GM23338 (cell line): Measurements from ENCODE around the gene RAB5IF. TPM values are rescaled to one million over a fixed set of nuclear protein-coding genes. Genes with fewer than 3 reads are reported as not detected.
"Not testable (repeated sequence)": the region's sequence is repeated elsewhere in the genome, so short reads cannot be mapped to it uniquely, and the experiment has no call there.

ENCODE experiments used
- ATAC-seq: fragments of 200-7000 bp; cut with Tn5 transposase; 3 replicates; pipeline ENCODE4 v1.9.1; 2020
- DNase-seq: peaks from one replicate; pipeline ENCODE4 v3.0.0-alpha.2; 2015; ENCODE audit warnings: low spot score
- H2AFZ ChIP-seq: fragments of 200-600 bp; sonication (generic); 2 replicates; pipeline ENCODE4 v1.8.0; 2016; ENCODE audit warnings: antibody characterized with exemption, mild to moderate bottlenecking, moderate library complexity
- H3F3A ChIP-seq: fragments of 200-600 bp; sonication (generic); replicated peaks from 2 replicates; pipeline ENCODE4 v1.8.0; 2017; ENCODE audit warnings: antibody characterized with exemption, mixed run types, low read depth
- H3K27ac ChIP-seq: fragments of 200-600 bp; sonication (generic); 2 replicates; pipeline ENCODE4 v1.6.1; 2016; ENCODE audit warnings: low read depth
- H3K27me3 ChIP-seq: fragments of 200-600 bp; sonication (generic); 2 replicates; pipeline ENCODE4 v1.8.0; 2016; ENCODE audit warnings: mild to moderate bottlenecking, mixed run types, moderate library complexity; ENCODE audit not compliant: insufficient read depth
- H3K36me3 ChIP-seq: fragments of 200-600 bp; sonication (generic); 2 replicates; pipeline ENCODE4 v1.8.0; 2016; ENCODE audit warnings: mild to moderate bottlenecking; ENCODE audit not compliant: insufficient read depth
- H3K4me1 ChIP-seq: fragments of 200-600 bp; sonication (generic); 2 replicates; pipeline ENCODE4 v1.8.0; 2016; ENCODE audit warnings: mild to moderate bottlenecking, moderate library complexity; ENCODE audit not compliant: insufficient read depth
- H3K4me2 ChIP-seq: fragments of 200-600 bp; sonication (generic); 2 replicates; pipeline ENCODE4 v1.7.1; 2017; ENCODE audit warnings: mixed run types
- H3K4me3 ChIP-seq: fragments of 200-600 bp; sonication (generic); 2 replicates; pipeline ENCODE4 v1.6.1; 2016; ENCODE audit warnings: mixed run types
- H3K79me2 ChIP-seq: fragments of 200-600 bp; sonication (generic); replicated peaks from 2 replicates; pipeline ENCODE4 v1.8.0; 2017; ENCODE audit warnings: mild to moderate bottlenecking; ENCODE audit not compliant: insufficient read depth
- H3K9me2 ChIP-seq: fragments of 200-600 bp; sonication (generic); 2 replicates; pipeline ENCODE4 v1.8.0; 2017; ENCODE audit not compliant: insufficient read depth
- H4K20me1 ChIP-seq: fragments of 200-600 bp; sonication (generic); replicated peaks from 2 replicates; pipeline ENCODE4 v1.8.0; 2017; ENCODE audit warnings: mild to moderate bottlenecking; ENCODE audit not compliant: insufficient read depth
- H3K27ac Mint-ChIP-seq: 2 replicates; pipeline ENCODE4 v1.8.0; 2020; ENCODE audit warnings: inconsistent platforms, mild to moderate bottlenecking, moderate library complexity, mixed read lengths
- H3K27me3 Mint-ChIP-seq: 3 replicates; pipeline ENCODE4 v1.8.0; 2022; ENCODE audit warnings: low read depth, mild to moderate bottlenecking, moderate library complexity, mixed read lengths, inconsistent platforms; ENCODE audit not compliant: insufficient read depth, poor library complexity
- H3K36me3 Mint-ChIP-seq: 3 replicates; pipeline ENCODE4 v1.8.0; 2021; ENCODE audit warnings: low read depth, mild to moderate bottlenecking, inconsistent platforms, moderate library complexity, mixed read lengths
- H3K4me1 Mint-ChIP-seq: 3 replicates; pipeline ENCODE4 v1.8.0; 2020; ENCODE audit warnings: mild to moderate bottlenecking, inconsistent platforms, mixed read lengths
- H3K4me3 Mint-ChIP-seq: 3 replicates; pipeline ENCODE4 v1.8.0; 2021; ENCODE audit warnings: moderate library complexity, mild to moderate bottlenecking, inconsistent platforms, mixed read lengths
- H3K9me3 Mint-ChIP-seq: 3 replicates; pipeline ENCODE4 v1.8.0; 2020; ENCODE audit warnings: moderate library complexity, mild to moderate bottlenecking, inconsistent platforms, mixed read lengths
- EZH2phosphoT487 ChIP-seq: fragments of 200-600 bp; sonication (generic); IDR thresholded peaks from one replicate; pipeline ENCODE4 v1.8.1; 2018; ENCODE audit warnings: antibody characterized with exemption; ENCODE audit not compliant: unreplicated experiment
- STAT1 ChIP-seq: IDR thresholded peaks from one replicate; pipeline ENCODE4 v1.6.1; 2016; ENCODE audit warnings: antibody characterized with exemption; ENCODE audit not compliant: unreplicated experiment
- ZNF114 ChIP-seq: fragments of 250-450 bp; sonication (Bioruptor Pico); IDR thresholded peaks from 2 replicates; pipeline ENCODE4 v1.5.0; 2020; ENCODE audit warnings: mild to moderate bottlenecking, moderate library complexity
- polyA plus RNA-seq: library from polyadenylated mRNA; unstranded; fragments of >200 nt; fragmentation: Nextera tagmentation; extraction: Ambion mirVana; gene quantifications from 2 replicates; pipeline ENCODE4 v1.2.1, GENCODE V29; 2016
- total RNA-seq: library from RNA; depleted of rRNA; stranded (reverse); fragments of >200 nt; shearing (Covaris generic); gene quantifications from 2 replicates; pipeline ENCODE4 v1.2.3, GENCODE V29; 2014
- TF ChIP-seq, protein P1 (sequence below), 2 experiments: fragments of 200-600 bp in 1 of 2; sonication (generic) in 1 of 2; conservative IDR thresholded peaks; 2 replicates each; pipeline versions ENCODE4 v1.5.1 to v1.6.1; 2016 to 2017; ENCODE audit warnings: antibody characterized with exemption in 2 of 2, low read depth in 2 of 2, mild to moderate bottlenecking in 2 of 2, moderate library complexity in 1 of 2
- TF ChIP-seq, protein P2 (sequence below): fragments of 250-450 bp; sonication (Bioruptor Pico); IDR thresholded peaks from 2 replicates; pipeline ENCODE4 v1.5.0; 2020; ENCODE audit warnings: mild to moderate bottlenecking, moderate library complexity

The RAB5IF gene
- total and polyA plus RNA-seq, 2 experiments from 2014 or later: 123 to 138 TPM

DNA sequence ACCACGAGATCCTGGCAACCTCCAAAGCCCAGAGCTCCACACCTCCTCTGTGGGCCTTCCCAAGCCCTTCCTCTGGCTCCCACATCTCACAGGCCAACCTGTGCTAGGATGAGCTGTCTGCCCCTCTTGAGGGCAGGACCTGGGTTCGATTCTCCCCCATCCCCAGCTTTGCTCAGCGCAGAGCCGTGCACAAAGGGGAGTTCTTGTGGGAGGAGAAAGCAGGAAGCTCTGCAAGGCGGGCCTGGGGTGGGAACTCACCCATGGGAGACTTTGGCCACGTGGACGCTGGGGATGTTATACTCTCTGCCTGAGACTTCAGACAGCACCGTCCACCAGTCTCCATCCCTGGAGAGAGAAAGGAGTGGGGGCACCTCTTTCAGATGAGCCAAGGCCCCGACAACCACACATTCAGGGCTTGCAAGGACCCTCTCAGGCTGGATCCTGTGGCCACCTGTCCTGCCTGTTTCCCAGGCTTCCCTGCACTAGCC, 27.8 kb downstream of the RAB5IF start (continued):
- TF ChIP-seq, protein P1, sequence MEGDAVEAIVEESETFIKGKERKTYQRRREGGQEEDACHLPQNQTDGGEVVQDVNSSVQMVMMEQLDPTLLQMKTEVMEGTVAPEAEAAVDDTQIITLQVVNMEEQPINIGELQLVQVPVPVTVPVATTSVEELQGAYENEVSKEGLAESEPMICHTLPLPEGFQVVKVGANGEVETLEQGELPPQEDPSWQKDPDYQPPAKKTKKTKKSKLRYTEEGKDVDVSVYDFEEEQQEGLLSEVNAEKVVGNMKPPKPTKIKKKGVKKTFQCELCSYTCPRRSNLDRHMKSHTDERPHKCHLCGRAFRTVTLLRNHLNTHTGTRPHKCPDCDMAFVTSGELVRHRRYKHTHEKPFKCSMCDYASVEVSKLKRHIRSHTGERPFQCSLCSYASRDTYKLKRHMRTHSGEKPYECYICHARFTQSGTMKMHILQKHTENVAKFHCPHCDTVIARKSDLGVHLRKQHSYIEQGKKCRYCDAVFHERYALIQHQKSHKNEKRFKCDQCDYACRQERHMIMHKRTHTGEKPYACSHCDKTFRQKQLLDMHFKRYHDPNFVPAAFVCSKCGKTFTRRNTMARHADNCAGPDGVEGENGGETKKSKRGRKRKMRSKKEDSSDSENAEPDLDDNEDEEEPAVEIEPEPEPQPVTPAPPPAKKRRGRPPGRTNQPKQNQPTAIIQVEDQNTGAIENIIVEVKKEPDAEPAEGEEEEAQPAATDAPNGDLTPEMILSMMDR (conservative IDR thresholded peaks at IDR 0.05; ENCODE audit: low read depth in 2 of 2): no peak
- TF ChIP-seq STAT1: no peak

DNA sequence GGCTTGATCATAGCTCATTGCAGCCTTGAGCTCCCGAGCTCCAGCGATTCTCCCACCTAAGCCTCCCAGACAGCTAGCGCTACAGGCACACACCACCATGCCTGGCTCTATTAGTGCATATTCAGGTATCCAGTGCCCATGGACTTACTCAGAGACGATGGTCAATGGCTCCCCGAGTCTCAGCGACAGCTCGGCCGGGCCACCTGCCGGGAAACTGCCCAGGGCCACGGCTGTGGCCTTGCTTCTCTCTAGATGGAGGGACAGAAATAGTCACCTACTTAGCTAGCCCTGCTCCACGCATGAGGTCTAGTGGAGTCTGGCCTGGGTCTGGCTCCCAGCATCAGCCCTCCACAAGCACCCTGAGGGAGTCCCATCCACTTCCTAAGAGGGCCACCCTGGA, 28.8 kb downstream of the RAB5IF start:
- H3K27ac Mint-ChIP-seq: no peak overlapping the region
- no peak for DNase-seq
- no peaks in the 10 kb centered on the region for H3K4me1 ChIP-seq
- H3K4me1 Mint-ChIP-seq: peaks cover 3% of the 10 kb centered on the region; the same call in 2 of the 3 replicates
- no peak for TF ChIP-seq EZH2phosphoT487
- no peak for ATAC-seq
- H3F3A ChIP-seq: no peaks in the 10 kb centered on the region
- no peaks in the 10 kb centered on the region for H4K20me1 ChIP-seq
- no peaks in the 10 kb centered on the region for H3K9me3 Mint-ChIP-seq
- no peaks in the 10 kb centered on the region for H3K36me3 ChIP-seq
- H2AFZ ChIP-seq: no peak overlapping the region
- no peaks in the 10 kb centered on the region; the same call in 2 of the 3 replicates for H3K36me3 Mint-ChIP-seq
- H3K27ac ChIP-seq: no peak overlapping the region
- no peaks in the 10 kb centered on the region for H3K27me3 ChIP-seq
- peaks cover 8% of the 10 kb centered on the region for H3K27me3 Mint-ChIP-seq
- H3K4me3 Mint-ChIP-seq: no peak overlapping the region
- H3K4me2 ChIP-seq: no peak overlapping the region
- no peaks in the 10 kb centered on the region for H3K79me2 ChIP-seq
- H3K9me2 ChIP-seq: no peaks in the 10 kb centered on the region
- H3K4me3 ChIP-seq: no peak overlapping the region

DNA sequence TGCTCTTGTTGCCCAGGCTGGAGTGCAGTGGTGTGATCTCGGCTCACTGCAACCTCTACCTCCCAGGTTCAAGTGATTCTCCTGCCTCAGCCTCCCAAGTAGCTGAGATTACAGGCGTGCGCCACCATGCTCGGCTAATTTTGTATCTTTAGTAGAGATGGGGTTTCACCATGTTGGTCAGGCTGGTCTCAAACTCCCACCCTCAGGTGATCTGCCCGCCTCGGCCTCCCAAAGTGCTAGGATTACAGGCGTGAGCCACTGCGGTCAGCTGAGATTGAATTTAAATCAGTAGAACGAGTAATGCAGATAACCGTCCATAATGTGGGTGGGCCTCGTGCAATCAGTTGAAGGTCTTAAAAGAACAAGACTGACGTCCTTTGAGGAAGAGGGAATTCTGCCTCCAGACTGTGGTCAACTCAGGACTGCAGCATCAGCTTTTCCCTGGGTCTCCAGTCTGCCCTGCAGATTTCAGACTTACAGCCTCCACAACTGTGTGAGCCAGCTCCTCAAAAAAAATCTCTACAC, 33.4 kb downstream of the RAB5IF start:
- not testable (repeated sequence) for DNase-seq, H3F3A ChIP-seq, H2AFZ ChIP-seq, H3K79me2 ChIP-seq, ATAC-seq, H3K4me2 ChIP-seq, H3K4me1 ChIP-seq, H3K4me1 Mint-ChIP-seq, H3K4me3 Mint-ChIP-seq, H3K36me3 ChIP-seq, H3K27me3 Mint-ChIP-seq, H3K36me3 Mint-ChIP-seq, H3K9me3 Mint-ChIP-seq, H3K4me3 ChIP-seq, H4K20me1 ChIP-seq, H3K9me2 ChIP-seq, H3K27me3 ChIP-seq, H3K27ac ChIP-seq, H3K27ac Mint-ChIP-seq

DNA sequence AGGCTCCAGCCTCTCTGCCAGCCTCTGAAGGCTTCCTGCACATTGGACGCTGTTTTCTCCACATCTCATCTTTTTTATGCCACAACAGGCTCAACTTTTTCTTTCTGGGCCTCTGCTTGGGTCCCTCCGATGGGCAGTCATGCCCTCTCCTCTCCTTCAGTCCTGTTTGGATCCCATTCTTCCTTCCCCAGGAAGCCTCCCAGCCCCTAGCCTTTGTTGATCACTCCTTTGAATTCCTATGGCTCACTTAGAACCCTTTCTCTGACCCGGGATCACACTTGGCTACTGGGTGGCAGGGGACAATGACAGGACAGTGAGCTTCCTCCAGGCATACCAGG, 35.9 kb downstream of the RAB5IF start:
- Mint-ChIP-seq H3K27me3 (peaks cover 15% of the 10 kb centered on the region), H3K27ac (no peak overlapping the region)
- TF ChIP-seq, protein P2, sequence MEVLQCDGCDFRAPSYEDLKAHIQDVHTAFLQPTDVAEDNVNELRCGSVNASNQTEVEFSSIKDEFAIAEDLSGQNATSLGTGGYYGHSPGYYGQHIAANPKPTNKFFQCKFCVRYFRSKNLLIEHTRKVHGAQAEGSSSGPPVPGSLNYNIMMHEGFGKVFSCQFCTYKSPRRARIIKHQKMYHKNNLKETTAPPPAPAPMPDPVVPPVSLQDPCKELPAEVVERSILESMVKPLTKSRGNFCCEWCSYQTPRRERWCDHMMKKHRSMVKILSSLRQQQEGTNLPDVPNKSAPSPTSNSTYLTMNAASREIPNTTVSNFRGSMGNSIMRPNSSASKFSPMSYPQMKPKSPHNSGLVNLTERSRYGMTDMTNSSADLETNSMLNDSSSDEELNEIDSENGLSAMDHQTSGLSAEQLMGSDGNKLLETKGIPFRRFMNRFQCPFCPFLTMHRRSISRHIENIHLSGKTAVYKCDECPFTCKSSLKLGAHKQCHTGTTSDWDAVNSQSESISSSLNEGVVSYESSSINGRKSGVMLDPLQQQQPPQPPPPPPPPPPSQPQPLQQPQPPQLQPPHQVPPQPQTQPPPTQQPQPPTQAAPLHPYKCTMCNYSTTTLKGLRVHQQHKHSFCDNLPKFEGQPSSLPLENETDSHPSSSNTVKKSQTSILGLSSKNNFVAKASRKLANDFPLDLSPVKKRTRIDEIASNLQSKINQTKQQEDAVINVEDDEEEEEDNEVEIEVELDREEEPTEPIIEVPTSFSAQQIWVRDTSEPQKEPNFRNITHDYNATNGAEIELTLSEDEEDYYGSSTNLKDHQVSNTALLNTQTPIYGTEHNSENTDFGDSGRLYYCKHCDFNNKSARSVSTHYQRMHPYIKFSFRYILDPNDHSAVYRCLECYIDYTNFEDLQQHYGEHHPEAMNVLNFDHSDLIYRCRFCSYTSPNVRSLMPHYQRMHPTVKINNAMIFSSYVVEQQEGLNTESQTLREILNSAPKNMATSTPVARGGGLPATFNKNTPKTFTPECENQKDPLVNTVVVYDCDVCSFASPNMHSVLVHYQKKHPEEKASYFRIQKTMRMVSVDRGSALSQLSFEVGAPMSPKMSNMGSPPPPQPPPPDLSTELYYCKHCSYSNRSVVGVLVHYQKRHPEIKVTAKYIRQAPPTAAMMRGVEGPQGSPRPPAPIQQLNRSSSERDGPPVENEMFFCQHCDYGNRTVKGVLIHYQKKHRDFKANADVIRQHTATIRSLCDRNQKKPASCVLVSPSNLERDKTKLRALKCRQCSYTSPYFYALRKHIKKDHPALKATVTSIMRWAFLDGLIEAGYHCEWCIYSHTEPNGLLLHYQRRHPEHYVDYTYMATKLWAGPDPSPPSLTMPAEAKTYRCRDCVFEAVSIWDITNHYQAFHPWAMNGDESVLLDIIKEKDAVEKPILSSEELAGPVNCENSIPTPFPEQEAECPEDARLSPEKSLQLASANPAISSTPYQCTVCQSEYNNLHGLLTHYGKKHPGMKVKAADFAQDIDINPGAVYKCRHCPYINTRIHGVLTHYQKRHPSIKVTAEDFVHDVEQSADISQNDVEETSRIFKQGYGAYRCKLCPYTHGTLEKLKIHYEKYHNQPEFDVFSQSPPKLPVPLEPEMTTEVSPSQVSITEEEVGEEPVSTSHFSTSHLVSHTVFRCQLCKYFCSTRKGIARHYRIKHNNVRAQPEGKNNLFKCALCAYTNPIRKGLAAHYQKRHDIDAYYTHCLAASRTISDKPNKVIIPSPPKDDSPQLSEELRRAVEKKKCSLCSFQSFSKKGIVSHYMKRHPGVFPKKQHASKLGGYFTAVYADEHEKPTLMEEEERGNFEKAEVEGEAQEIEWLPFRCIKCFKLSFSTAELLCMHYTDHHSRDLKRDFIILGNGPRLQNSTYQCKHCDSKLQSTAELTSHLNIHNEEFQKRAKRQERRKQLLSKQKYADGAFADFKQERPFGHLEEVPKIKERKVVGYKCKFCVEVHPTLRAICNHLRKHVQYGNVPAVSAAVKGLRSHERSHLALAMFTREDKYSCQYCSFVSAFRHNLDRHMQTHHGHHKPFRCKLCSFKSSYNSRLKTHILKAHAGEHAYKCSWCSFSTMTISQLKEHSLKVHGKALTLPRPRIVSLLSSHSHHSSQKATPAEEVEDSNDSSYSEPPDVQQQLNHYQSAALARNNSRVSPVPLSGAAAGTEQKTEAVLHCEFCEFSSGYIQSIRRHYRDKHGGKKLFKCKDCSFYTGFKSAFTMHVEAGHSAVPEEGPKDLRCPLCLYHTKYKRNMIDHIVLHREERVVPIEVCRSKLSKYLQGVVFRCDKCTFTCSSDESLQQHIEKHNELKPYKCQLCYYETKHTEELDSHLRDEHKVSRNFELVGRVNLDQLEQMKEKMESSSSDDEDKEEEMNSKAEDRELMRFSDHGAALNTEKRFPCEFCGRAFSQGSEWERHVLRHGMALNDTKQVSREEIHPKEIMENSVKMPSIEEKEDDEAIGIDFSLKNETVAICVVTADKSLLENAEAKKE (CRISPR knock-in tag): no peak
- TF ChIP-seq ZNF114 (CRISPR knock-in tag) (no peak), EZH2phosphoT487 (no peak)

More for the DNA sequence above, 35.9 kb downstream of the RAB5IF start:
- Mint-ChIP-seq H3K4me1 (peaks cover 19% of the 10 kb centered on the region), H3K36me3 (no peaks in the 10 kb centered on the region), H3K9me3 (no peaks in the 10 kb centered on the region), H3K4me3 (no peak overlapping the region)
- H3K4me1 ChIP-seq: peaks cover 10% of the 10 kb centered on the region
- no peaks in the 10 kb centered on the region for H3K27me3 ChIP-seq
- H3F3A ChIP-seq: no peaks in the 10 kb centered on the region; the same call in 1 of the 2 replicates
- no peak for DNase-seq
- H3K4me2 ChIP-seq: no peak overlapping the region
- no peak overlapping the region for H3K27ac ChIP-seq
- H2AFZ ChIP-seq: no peak overlapping the region
- H3K79me2 ChIP-seq: no peaks in the 10 kb centered on the region
- ATAC-seq: no peak
- H3K4me3 ChIP-seq: no peak overlapping the region
- no peaks in the 10 kb centered on the region for H4K20me1 ChIP-seq
- no peaks in the 10 kb centered on the region for H3K36me3 ChIP-seq
- no peaks in the 10 kb centered on the region for H3K9me2 ChIP-seq
